HepG2 (cell line): Measurements from ENCODE around the gene SPG7. TPM values are rescaled to one million over a fixed set of nuclear protein-coding genes. Genes with fewer than 3 reads are reported as not detected.
A peak's percentile ranks its signal among the peaks of the same experiment; 100 is the strongest.

Experiments
- ATF7 ChIP-seq, 2 experiments: fragments of 450-650 bp in 1 of 2; sonication (generic) in 1 of 2; formaldehyde crosslinking in 1 of 2; IDR thresholded peaks; 2 replicates each; pipeline versions ENCODE4 v1.4.0 to v1.6.1; 2016 to 2020; ENCODE audit warnings: antibody characterized with exemption in 1 of 2, mild to moderate bottlenecking in 1 of 2, missing genetic modification reagents in 1 of 2
- HMGXB4 ChIP-seq, 2 experiments: sonication (generic) in 1 of 2; formaldehyde crosslinking in 1 of 2; IDR thresholded peaks; 2 replicates each; pipeline versions ENCODE4 v1.4.0 to v1.6.1; 2018 to 2020; ENCODE audit warnings: missing genetic modification reagents in 2 of 2, borderline replicate concordance in 1 of 2, low read depth in 1 of 2, mild to moderate bottlenecking in 1 of 2, missing biosample characterization in 1 of 2
- MAFF ChIP-seq: IDR thresholded peaks from 2 replicates; pipeline ENCODE4 v1.6.1; 2011; ENCODE audit warnings: low read depth, low read length, improper control_type of control experiment
- NCOA2 ChIP-seq: sonication (generic); formaldehyde crosslinking; IDR thresholded peaks from 2 replicates; pipeline ENCODE4 v1.8.0; 2022; ENCODE audit warnings: inconsistent platforms
- NFE2 ChIP-seq: sonication (generic); formaldehyde crosslinking; IDR thresholded peaks from 2 replicates; pipeline ENCODE4 v1.4.0; 2020; ENCODE audit warnings: missing genetic modification reagents
- NFKB2 ChIP-seq: sonication (generic); formaldehyde crosslinking; IDR thresholded peaks from 2 replicates; pipeline ENCODE4 v1.4.0; 2020; ENCODE audit warnings: missing genetic modification reagents, borderline replicate concordance
- NR2F1 ChIP-seq, 2 experiments: fragments of 450-650 bp in 1 of 2; formaldehyde crosslinking in 1 of 2; IDR thresholded peaks; 2 replicates each; pipeline versions ENCODE4 v1.5.0 to v1.6.1; 2016 to 2020; ENCODE audit warnings: mild to moderate bottlenecking in 1 of 2, missing compliant biosample characterization in 1 of 2, missing genetic modification reagents in 1 of 2, moderate library complexity in 1 of 2
- PHF20 ChIP-seq: sonication (generic); formaldehyde crosslinking; IDR thresholded peaks from 2 replicates; pipeline ENCODE4 v1.5.0; 2020; ENCODE audit warnings: mild to moderate bottlenecking, missing genetic modification reagents
- SNAI1 ChIP-seq: sonication (generic); formaldehyde crosslinking; IDR thresholded peaks from 2 replicates; pipeline ENCODE4 v1.5.0; 2020; ENCODE audit warnings: mild to moderate bottlenecking, missing genetic modification reagents, borderline replicate concordance
- ZKSCAN8 ChIP-seq: IDR thresholded peaks from 2 replicates; pipeline ENCODE4 v1.6.1; 2016; ENCODE audit warnings: borderline replicate concordance, missing genetic modification reagents, missing compliant biosample characterization
- ZNF552 ChIP-seq: sonication (generic); formaldehyde crosslinking; IDR thresholded peaks from 2 replicates; pipeline ENCODE4 v1.9.0; 2022; ENCODE audit warnings: missing genetic modification reagents, mild to moderate bottlenecking, borderline replicate concordance
- ZNF563 ChIP-seq: sonication (generic); formaldehyde crosslinking; IDR thresholded peaks from 2 replicates; pipeline ENCODE4 v1.8.0; 2022; ENCODE audit warnings: mild to moderate bottlenecking, moderate library complexity, missing genetic modification reagents
- ZUFSP ChIP-seq: sonication (generic); formaldehyde crosslinking; IDR thresholded peaks from 2 replicates; pipeline ENCODE4 v1.9.0; 2021; ENCODE audit warnings: missing genetic modification reagents, mild to moderate bottlenecking, borderline replicate concordance
- polyA plus RNA-seq, 8 experiments: library from polyadenylated mRNA; depleted of rRNA in 3 of 8; stranded (reverse) in 7 of 8; unstranded in 1 of 8; fragments of >200 nt; fragmentation: Illumina TruSeq in 4 of 8; extraction: Trizol in 4 of 8; gene quantifications; 2 replicates each; pipeline versions ENCODE4 v1.2.1 to v1.2.3, GENCODE V29; 2011 to 2016; ENCODE audit warnings: low read depth in 4 of 8, missing spikeins in 1 of 8, mixed read lengths in 1 of 8; ENCODE audit not compliant: insufficient read depth in 1 of 8
- total RNA-seq, 5 experiments: library from RNA; depleted of rRNA; stranded (reverse); fragments of >200 nt; fragmentation: Illumina TruSeq; extraction: Trizol; gene quantifications; 2 replicates each; pipeline ENCODE4 v1.2.3, GENCODE V29; 2016; ENCODE audit warnings: low read depth in 1 of 5
- TF ChIP-seq, protein P1 (sequence below): sonication (generic); formaldehyde crosslinking; conservative IDR thresholded peaks from 2 replicates; pipeline ENCODE4 v1.4.0; 2020; ENCODE audit warnings: mild to moderate bottlenecking, missing genetic modification reagents, moderate library complexity
- TF ChIP-seq, protein P2 (sequence below): sonication (generic); formaldehyde crosslinking; conservative IDR thresholded peaks from 2 replicates; pipeline ENCODE4 v1.4.0; 2020; ENCODE audit warnings: missing genetic modification reagents

Gene SPG7
- total and polyA plus RNA-seq, 2 of the 13 experiments (the other 11 are each of a cell fraction or from before 2014, with no cell fraction given), result 66.0 to 136 TPM

DNA sequence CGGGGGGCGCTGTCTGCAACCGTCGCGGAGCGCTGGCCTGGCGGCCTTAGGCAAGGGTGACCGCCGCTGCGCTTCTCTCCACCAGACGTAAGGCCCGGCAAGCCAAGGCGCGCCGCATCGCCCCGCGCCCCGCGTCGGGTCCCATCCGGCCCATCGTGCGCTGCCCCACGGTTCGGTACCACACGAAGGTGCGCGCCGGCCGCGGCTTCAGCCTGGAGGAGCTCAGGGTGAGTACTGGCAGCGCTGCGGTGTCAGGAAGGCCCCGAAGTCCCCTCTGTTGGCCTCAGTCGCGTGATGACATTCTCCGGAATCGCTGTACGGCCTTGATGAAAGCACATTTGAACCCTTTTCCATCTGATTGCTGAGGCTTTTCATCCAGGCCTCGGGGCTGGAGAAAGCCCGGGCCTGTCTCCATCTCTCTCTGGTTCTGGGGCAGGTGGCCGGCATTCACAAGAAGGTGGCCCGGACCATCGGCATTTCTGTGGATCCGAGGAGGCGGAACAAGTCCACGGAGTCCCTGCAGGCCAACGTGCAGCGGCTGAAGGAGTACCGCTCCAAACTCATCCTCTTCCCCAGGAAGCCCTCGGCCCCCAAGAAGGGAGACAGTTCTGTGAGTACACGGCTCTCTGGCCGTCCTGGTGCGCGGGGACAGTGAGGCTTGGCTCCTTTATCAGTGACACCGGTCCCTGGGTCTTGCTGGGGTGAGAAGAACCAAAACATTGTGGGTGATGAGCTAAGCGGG, 53.1 kb downstream of the SPG7 start (continued):
- peak in 1 of 2 experiments; percentile 1; a peak in 1 of 4 replicates for TF ChIP-seq HMGXB4 (CRISPR knock-in tag; IDR thresholded peaks at IDR 0.05; ENCODE audit: borderline replicate concordance in 1 of 2, low read depth in 1 of 2)
- no peak for TF ChIP-seq NCOA2 (CRISPR knock-in tag)
- TF ChIP-seq, protein P1, sequence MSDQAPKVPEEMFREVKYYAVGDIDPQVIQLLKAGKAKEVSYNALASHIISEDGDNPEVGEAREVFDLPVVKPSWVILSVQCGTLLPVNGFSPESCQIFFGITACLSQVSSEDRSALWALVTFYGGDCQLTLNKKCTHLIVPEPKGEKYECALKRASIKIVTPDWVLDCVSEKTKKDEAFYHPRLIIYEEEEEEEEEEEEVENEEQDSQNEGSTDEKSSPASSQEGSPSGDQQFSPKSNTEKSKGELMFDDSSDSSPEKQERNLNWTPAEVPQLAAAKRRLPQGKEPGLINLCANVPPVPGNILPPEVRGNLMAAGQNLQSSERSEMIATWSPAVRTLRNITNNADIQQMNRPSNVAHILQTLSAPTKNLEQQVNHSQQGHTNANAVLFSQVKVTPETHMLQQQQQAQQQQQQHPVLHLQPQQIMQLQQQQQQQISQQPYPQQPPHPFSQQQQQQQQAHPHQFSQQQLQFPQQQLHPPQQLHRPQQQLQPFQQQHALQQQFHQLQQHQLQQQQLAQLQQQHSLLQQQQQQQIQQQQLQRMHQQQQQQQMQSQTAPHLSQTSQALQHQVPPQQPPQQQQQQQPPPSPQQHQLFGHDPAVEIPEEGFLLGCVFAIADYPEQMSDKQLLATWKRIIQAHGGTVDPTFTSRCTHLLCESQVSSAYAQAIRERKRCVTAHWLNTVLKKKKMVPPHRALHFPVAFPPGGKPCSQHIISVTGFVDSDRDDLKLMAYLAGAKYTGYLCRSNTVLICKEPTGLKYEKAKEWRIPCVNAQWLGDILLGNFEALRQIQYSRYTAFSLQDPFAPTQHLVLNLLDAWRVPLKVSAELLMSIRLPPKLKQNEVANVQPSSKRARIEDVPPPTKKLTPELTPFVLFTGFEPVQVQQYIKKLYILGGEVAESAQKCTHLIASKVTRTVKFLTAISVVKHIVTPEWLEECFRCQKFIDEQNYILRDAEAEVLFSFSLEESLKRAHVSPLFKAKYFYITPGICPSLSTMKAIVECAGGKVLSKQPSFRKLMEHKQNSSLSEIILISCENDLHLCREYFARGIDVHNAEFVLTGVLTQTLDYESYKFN, result no peak
- TF ChIP-seq, protein P2, sequence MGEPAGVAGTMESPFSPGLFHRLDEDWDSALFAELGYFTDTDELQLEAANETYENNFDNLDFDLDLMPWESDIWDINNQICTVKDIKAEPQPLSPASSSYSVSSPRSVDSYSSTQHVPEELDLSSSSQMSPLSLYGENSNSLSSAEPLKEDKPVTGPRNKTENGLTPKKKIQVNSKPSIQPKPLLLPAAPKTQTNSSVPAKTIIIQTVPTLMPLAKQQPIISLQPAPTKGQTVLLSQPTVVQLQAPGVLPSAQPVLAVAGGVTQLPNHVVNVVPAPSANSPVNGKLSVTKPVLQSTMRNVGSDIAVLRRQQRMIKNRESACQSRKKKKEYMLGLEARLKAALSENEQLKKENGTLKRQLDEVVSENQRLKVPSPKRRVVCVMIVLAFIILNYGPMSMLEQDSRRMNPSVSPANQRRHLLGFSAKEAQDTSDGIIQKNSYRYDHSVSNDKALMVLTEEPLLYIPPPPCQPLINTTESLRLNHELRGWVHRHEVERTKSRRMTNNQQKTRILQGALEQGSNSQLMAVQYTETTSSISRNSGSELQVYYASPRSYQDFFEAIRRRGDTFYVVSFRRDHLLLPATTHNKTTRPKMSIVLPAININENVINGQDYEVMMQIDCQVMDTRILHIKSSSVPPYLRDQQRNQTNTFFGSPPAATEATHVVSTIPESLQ (CRISPR knock-in tag), result 0 out of 2 replicates have a peak, but pooled peaks have one; percentile 40
- TF ChIP-seq ZUFSP (CRISPR knock-in tag), result no peak
- 0 out of 2 replicates have a peak, but pooled peaks have one; percentile 13 for TF ChIP-seq SNAI1 (CRISPR knock-in tag)
- no peak for TF ChIP-seq ZKSCAN8 (CRISPR knock-in tag)
- TF ChIP-seq ZNF552 (CRISPR knock-in tag), result no peak
- TF ChIP-seq MAFF, result no peak
- TF ChIP-seq NR2F1 (CRISPR knock-in tag; IDR thresholded peaks at IDR 0.05), result no peak
- no peak for TF ChIP-seq ZNF563 (CRISPR knock-in tag)
- no peak for TF ChIP-seq PHF20 (CRISPR knock-in tag)
- TF ChIP-seq NFE2 (CRISPR knock-in tag), result no peak
- no peak for TF ChIP-seq ATF7 (IDR thresholded peaks at IDR 0.05)
- TF ChIP-seq ATF7 (CRISPR knock-in tag; IDR thresholded peaks at IDR 0.05), result 0 out of 2 replicates have a peak, but pooled peaks have one; percentile 13
- no peak; the same call in 1 of the 2 replicates for TF ChIP-seq NFKB2 (CRISPR knock-in tag)
